Measurements from ENCODE around the gene LZTR1. TPM values are rescaled to one million over a fixed set of nuclear protein-coding genes. Genes with fewer than 3 reads are reported as not detected.

Gene LZTR1
- total and polyA plus RNA-seq, 5 donors, result 20.4 to 33.2 (median 30.2) TPM

GRCh38 chr22:21014202-21014725 is 32.2 kb downstream of the LZTR1 start:
- WGBS, result under 1% methylated on average over 40 of the region's 40 CpGs
- Histone ChIP-seq H3K4me1 (ENCODE audit: control insufficient read depth, insufficient read depth, low read length) (peaks cover 10% of the 10 kb centered on the region), H3K27ac (ENCODE audit: low read length) (peak overlapping the region; percentile 22), H3K27me3 (ENCODE audit: control insufficient read depth, insufficient read depth) (no peaks in the 10 kb centered on the region), H3K9me3 (ENCODE audit: control insufficient read depth, low read length) (no peaks in the 10 kb centered on the region), H3K4me3 (ENCODE audit: low read length) (peak overlapping the region; percentile 19)
- peak; percentile 94 to 98 (median 98) for DNase-seq
- peak; percentile 93 to 94 for ATAC-seq
- intact Hi-C loops (cut with DNase I), result loop anchor here in 1 of 4 donors (10.0 kb wide), 1 partner anchor 129 kb away; no protein-coding TSS in a partner anchor

GRCh38 chr22:21014726-21015465 is 32.8 kb downstream of the LZTR1 start, which contains the start of gene P2RX6:
TSS of gene P2RX6 (plus strand) at chr22:21015165. CDS start at chr22:21015175, 10 bp downstream.
- no peaks in the 10 kb centered on the region for H3K27me3 ChIP-seq (ENCODE audit: control insufficient read depth, insufficient read depth)
- 19% methylated on average over 12 of the region's 12 CpGs for WGBS
- H3K9me3 ChIP-seq (ENCODE audit: control insufficient read depth, low read length), result no peaks in the 10 kb centered on the region
- ATAC-seq (peak; percentile 81 to 83), DNase-seq (peak; percentile 76 to 91 (median 89))
- H3K4me3 ChIP-seq (ENCODE audit: low read length), result peak within 1 kb of the TSS; percentile 19
- intact Hi-C loops (cut with DNase I), result loop anchor here in 1 of 4 donors (10.0 kb wide), 1 partner anchor 130 kb away; no protein-coding TSS in a partner anchor
- H3K27ac ChIP-seq (ENCODE audit: low read length), result peak within 1 kb of the TSS; percentile 22
- H3K4me1 ChIP-seq (ENCODE audit: control insufficient read depth, insufficient read depth, low read length), result peaks cover 10% of the 10 kb centered on the region

GRCh38 chr22:21015466-21016006 is 33.4 kb downstream of the LZTR1 start:
- 57% methylated on average over 10 of the region's 10 CpGs for WGBS
- Histone ChIP-seq H3K4me1 (ENCODE audit: control insufficient read depth, insufficient read depth, low read length) (peaks cover 10% of the 10 kb centered on the region), H3K27ac (ENCODE audit: low read length) (peak overlapping the region; percentile 6), H3K27me3 (ENCODE audit: control insufficient read depth, insufficient read depth) (no peaks in the 10 kb centered on the region), H3K9me3 (ENCODE audit: control insufficient read depth, low read length) (no peaks in the 10 kb centered on the region), H3K4me3 (ENCODE audit: low read length) (no peak overlapping the region)
- ATAC-seq (no peak), DNase-seq (peak in 2 of 3 donors; percentile 50 to 66)
- intact Hi-C loops (cut with DNase I), result loop anchor here in 1 of 4 donors (10.0 kb wide), 1 partner anchor 131 kb away; no protein-coding TSS in a partner anchor

- H3K4me1 ChIP-seq (ENCODE audit: control insufficient read depth, insufficient read depth, low read length), result peaks cover 10% of the 10 kb centered on the region
- DNase-seq (peak in 1 of 3 donors; percentile 33), ATAC-seq (no peak)
- no peaks in the 10 kb centered on the region for H3K27me3 ChIP-seq (ENCODE audit: control insufficient read depth, insufficient read depth)
- intact Hi-C loops (cut with DNase I), result loop anchor here in 1 of 4 donors (10.0 kb wide), 1 partner anchor 132 kb away; no protein-coding TSS in a partner anchor
- H3K27ac ChIP-seq (ENCODE audit: low read length), result no peak overlapping the region
- H3K9me3 ChIP-seq (ENCODE audit: control insufficient read depth, low read length), result no peaks in the 10 kb centered on the region
- 87% methylated on average over 13 of the region's 13 CpGs for WGBS
- no peak overlapping the region for H3K4me3 ChIP-seq (ENCODE audit: low read length)
Measured at GRCh38 chr22:21016644-21017420, 34.7 kb downstream of the LZTR1 start.

- ATAC-seq (no peak), DNase-seq (no peak)
- intact Hi-C loops (cut with DNase I), result loop anchor here in 1 of 4 donors (10.0 kb wide), 1 partner anchor 134 kb away; no protein-coding TSS in a partner anchor
- peaks cover 10% of the 10 kb centered on the region for H3K4me1 ChIP-seq (ENCODE audit: control insufficient read depth, insufficient read depth, low read length)
- no peak overlapping the region for H3K27ac ChIP-seq (ENCODE audit: low read length)
- no peak overlapping the region for H3K4me3 ChIP-seq (ENCODE audit: low read length)
- no peaks in the 10 kb centered on the region for H3K27me3 ChIP-seq (ENCODE audit: control insufficient read depth, insufficient read depth)
- WGBS, result 92% methylated on average over 4 of the region's 4 CpGs
- no peaks in the 10 kb centered on the region for H3K9me3 ChIP-seq (ENCODE audit: control insufficient read depth, low read length)
Measured at GRCh38 chr22:21018314-21018713, 36.2 kb downstream of the LZTR1 start.

GRCh38 chr22:21020802-21021429 is 38.8 kb downstream of the LZTR1 start:
- no peaks in the 10 kb centered on the region for H3K4me1 ChIP-seq (ENCODE audit: control insufficient read depth, insufficient read depth, low read length)
- no peaks in the 10 kb centered on the region for H3K27me3 ChIP-seq (ENCODE audit: control insufficient read depth, insufficient read depth)
- intact Hi-C loops (cut with DNase I), result loop anchor here in 1 of 4 donors (1.0 kb wide), 1 partner anchor 8 kb away; no protein-coding TSS in a partner anchor
- WGBS, result 62% methylated on average over 7 of the region's 7 CpGs
- no peak overlapping the region for H3K27ac ChIP-seq (ENCODE audit: low read length)
- ATAC-seq (no peak), DNase-seq (peak in 1 of 3 donors; percentile 15)
- H3K9me3 ChIP-seq (ENCODE audit: control insufficient read depth, low read length), result no peaks in the 10 kb centered on the region
- no peak overlapping the region for H3K4me3 ChIP-seq (ENCODE audit: low read length)

- no peaks in the 10 kb centered on the region for H3K4me1 ChIP-seq (ENCODE audit: control insufficient read depth, insufficient read depth, low read length)
- intact Hi-C loops (cut with DNase I), result no loop called here
- H3K27me3 ChIP-seq (ENCODE audit: control insufficient read depth, insufficient read depth), result no peaks in the 10 kb centered on the region
- no peak overlapping the region for H3K27ac ChIP-seq (ENCODE audit: low read length)
- no peaks in the 10 kb centered on the region for H3K9me3 ChIP-seq (ENCODE audit: control insufficient read depth, low read length)
- no peak overlapping the region for H3K4me3 ChIP-seq (ENCODE audit: low read length)
- peak in 1 of 3 donors; percentile 12 for DNase-seq
- ATAC-seq, result no peak
- WGBS, result 66% methylated on average over 10 of the region's 10 CpGs
Measured at GRCh38 chr22:21022507-21022906, 40.4 kb downstream of the LZTR1 start.

- Histone ChIP-seq H3K27me3 (ENCODE audit: control insufficient read depth, insufficient read depth) (no peaks in the 10 kb centered on the region), H3K27ac (ENCODE audit: low read length) (no peak overlapping the region), H3K9me3 (ENCODE audit: control insufficient read depth, low read length) (no peaks in the 10 kb centered on the region), H3K4me3 (ENCODE audit: low read length) (no peak overlapping the region), H3K4me1 (ENCODE audit: control insufficient read depth, insufficient read depth, low read length) (no peaks in the 10 kb centered on the region)
- ATAC-seq, result no peak
- 83% methylated on average over 13 of the region's 13 CpGs for WGBS
- peak in 1 of 3 donors; percentile 38 for DNase-seq
- intact Hi-C loops (cut with DNase I), result no loop called here
Measured at GRCh38 chr22:21022955-21023614, 41.0 kb downstream of the LZTR1 start.

- intact Hi-C loops (cut with DNase I), result no loop called here
- WGBS, result 71% methylated on average over 8 of the region's 8 CpGs
- no peak for ATAC-seq
Measured at GRCh38 chr22:21025266-21025665, 43.2 kb downstream of the LZTR1 start.

More at GRCh38 chr22:21025266-21025665, 43.2 kb downstream of the LZTR1 start:
- no peak overlapping the region for H3K4me3 ChIP-seq (ENCODE audit: low read length)
- no peaks in the 10 kb centered on the region for H3K9me3 ChIP-seq (ENCODE audit: control insufficient read depth, low read length)
- H3K27me3 ChIP-seq (ENCODE audit: control insufficient read depth, insufficient read depth), result no peaks in the 10 kb centered on the region
- no peak overlapping the region for H3K27ac ChIP-seq (ENCODE audit: low read length)
- DNase-seq, result peak in 1 of 3 donors; percentile 31
- H3K4me1 ChIP-seq (ENCODE audit: control insufficient read depth, insufficient read depth, low read length), result no peaks in the 10 kb centered on the region
